Stomach (tissue), 4 donors: ENCODE results near the gene KCNJ15.

Experiments
- CTCF ChIP-seq, 7 experiments: fragments of 450-650 bp in 4 of 7; fragments of 200-600 bp in 3 of 7; sonication (generic) in 3 of 7; IDR thresholded peaks; one replicate each; pipeline ENCODE4 v1.5.1; 2016 to 2019; ENCODE audit warnings: antibody characterized with exemption in 7 of 7, control low read depth in 2 of 7, mild to moderate bottlenecking in 1 of 7
- POLR2A ChIP-seq, 4 donors: fragments of 450-650 bp; IDR thresholded peaks; one replicate each; pipeline ENCODE4 v1.6.1; 2016; ENCODE audit warnings: antibody characterized with exemption in 4 of 4, control low read depth in 2 of 4, mild to moderate bottlenecking in 1 of 4, moderate library complexity in 1 of 4
- POLR2AphosphoS5 ChIP-seq, 3 donors: sonication (generic); formaldehyde crosslinking; IDR thresholded peaks; one replicate each; pipeline ENCODE4 v1.6.1; 2016; ENCODE audit warnings: antibody characterized with exemption in 3 of 3

- TF ChIP-seq POLR2A (IDR thresholded peaks at IDR 0.05) (no peak), CTCF (IDR thresholded peaks at IDR 0.05) (no peak), POLR2AphosphoS5 (IDR thresholded peaks at IDR 0.05) (no peak)
These were observed 12.4 kb upstream of the KCNJ15 start for GRCh38 chr21:38244407-38244787.
